GM18873 (cell line): Measurements from ENCODE around the gene PAX7.
"Not testable (repeated sequence)": the region's sequence is repeated elsewhere in the genome, so short reads cannot be mapped to it uniquely, and the experiment has no call there.

Experiments used
- ATAC-seq: cut with Tn5 transposase; IDR thresholded peaks from one replicate; pipeline ENCODE4 v1.9.1; 2021; ENCODE audit warnings: mild to moderate bottlenecking, moderate library complexity, moderate number of reproducible peaks; ENCODE audit not compliant: unreplicated experiment, low FRiP score

PAX7 gene

DNA sequence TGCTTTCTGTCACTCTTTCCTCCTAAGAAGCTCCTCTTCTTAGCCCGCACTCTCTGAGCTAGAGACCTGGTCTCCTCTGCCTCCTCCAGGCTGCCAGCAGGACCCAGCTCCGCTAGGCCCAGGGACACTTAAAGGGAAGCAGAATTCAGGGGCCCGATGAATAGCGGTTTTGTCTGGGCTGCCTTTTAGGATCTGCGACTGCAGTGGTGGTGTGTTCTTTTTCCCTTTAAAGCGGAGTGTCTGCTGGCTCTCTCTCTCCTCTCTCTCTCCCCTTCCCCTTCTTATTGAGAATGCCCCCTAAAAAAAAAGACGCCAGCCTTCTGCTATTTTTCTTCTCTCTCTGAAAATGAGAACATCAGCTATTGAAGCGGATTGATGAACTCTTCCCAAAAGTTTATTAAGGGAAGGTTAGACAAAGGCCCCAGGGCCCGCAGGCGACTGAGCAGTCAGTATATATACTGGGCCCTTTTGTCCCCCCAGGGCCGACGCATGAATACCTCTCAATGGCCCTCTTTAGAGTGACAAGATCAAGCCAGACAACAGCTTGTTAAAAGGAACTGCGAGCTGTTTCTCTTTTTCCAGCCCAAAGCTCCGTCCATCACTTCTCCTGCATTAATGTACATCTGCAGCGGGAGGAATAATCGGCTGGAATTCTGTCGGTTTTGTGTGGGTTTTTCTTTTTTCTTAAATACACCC is 27.0 kb downstream of the PAX7 start:
- ATAC-seq, result no peak

- no peak for ATAC-seq
Measured at GRCh38 chr1:18658831-18659230, 28.2 kb downstream of the PAX7 start.

GRCh38 chr1:18661404-18662285 is 31.0 kb downstream of the PAX7 start:
- no peak for ATAC-seq

DNA sequence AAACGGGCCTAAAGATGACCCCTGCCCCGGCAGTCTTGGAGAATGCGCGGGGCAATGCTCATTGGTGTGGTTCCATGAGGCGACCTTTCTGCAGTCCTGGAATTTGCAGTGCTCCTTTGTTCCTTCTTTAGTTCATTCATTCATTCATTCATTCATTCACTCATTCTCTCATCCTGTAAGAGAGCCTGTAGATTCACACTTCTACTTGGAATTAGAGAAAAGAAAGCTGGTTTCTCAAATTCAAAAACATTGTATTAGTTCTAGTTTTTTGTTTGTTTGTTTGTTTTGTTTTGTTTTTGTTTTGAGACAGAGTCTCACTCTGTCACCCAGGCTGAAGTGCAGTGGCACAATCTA is 31.6 kb downstream of the PAX7 start:
- no peak for ATAC-seq

GRCh38 chr1:18666317-18666920 is 35.8 kb downstream of the PAX7 start:
- ATAC-seq, result no peak

DNA sequence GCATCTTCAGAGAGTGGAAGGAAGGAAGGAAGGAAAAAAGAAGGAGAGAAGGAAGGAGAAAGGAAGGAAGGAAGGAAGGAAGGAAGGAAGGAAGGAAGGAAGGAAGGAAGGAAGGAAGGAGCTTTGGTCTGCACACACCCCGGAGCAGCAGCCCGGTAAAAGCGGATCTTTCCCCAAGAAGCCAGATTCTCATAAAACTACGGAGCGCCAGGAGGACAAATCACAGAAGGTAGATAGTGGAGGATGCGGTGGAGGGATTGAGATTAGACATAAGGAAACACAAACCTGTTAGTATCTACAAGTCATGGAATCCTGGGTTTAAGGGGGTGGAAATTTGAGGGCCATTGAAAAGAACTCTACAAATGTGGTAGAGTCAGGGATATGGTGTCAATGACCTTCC is 36.7 kb downstream of the PAX7 start:
- no peak for ATAC-seq

DNA sequence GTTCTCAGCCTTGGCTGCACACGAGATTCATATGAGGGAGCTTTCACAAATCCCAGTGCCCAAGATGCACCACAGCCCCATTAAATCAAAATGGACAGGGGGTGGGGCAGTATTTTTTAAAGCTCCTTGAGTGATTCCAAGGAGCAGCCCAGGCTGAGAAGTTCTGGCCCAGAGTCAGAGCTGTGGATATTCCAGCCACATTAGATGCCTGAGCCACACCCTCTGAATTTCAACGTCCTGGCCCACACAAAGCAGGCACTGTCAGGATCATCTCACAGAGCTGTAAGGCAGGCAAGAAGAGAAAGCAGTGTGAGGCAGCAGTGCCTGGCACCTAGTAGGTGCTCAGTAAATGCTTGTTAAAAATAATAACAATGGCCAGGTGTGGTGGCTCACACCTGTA is 37.4 kb downstream of the PAX7 start:
- ATAC-seq, result no peak

GRCh38 chr1:18668750-18669404 is 38.2 kb downstream of the PAX7 start:
- ATAC-seq, result no peak

DNA sequence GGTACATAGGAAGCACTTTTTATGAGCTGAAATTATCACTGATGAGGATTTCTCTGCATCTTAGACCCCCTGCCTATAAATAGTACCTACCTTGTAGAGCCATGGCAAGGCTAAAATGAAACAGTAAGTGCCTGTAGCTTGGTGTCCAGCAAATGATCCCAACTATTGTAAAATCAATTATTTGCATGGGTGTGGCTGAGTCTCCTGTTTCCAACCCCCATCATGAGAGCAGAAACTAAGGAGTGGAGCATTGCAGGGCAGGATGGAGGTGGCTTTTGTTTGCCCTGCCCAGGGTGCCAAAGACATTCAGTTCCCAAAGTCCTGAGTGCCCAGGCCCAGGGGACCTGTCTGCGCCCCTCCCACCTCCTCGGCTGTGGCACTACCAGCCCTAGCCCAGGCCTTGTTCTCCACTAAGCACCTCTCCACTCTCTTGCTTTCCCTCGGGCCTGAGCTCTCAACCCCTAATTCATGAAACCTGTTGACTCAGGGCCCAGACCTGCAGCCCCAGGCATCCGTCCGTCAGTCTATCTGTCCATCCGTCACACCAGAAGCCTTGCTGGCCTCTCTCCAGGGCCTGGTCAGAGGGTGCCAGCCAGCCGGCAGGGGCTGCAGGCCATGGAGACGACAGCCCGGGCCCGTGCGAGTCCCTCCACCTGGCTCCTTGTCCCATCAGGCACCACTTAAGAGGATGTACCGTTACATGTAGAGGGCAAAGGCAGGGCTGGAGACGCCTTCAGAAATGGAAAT is 39.6 kb downstream of the PAX7 start:
- no peak for ATAC-seq

DNA sequence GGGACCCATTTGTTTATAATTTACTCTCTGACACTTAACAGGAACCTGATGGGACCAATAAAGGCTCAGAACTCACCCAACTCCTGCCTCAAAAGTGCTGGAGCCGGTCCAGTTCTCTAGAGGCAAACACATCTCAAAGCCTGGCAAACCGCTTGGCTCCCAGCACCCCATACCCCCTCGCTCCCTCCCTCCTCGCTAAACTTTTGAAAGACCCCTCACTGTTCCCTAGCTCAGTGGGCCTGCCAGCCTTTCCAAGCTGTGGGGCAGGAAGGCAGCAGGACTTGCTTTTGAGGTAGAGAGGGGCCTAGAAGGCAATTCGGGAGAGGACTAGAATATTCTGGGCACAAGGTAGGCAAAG is 40.2 kb downstream of the PAX7 start:
- no peak for ATAC-seq

DNA sequence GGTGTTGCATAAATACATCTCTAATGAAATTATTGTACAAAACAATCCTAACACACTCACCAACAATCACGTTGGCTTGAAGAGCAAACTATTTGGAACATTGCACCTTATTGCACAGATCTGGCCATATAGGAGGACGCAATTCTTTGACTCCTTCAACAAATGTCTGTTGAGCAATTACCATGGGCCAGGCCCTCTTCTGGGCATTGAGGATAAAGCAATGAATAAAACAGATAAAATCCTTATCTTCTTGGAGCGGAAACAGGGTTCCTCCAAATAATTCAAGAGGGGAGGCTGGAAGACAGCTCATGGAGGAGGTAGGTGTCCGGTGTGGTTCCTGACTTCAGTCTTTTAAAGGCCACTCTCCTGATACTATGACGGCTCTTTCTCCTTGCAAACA is 43.3 kb downstream of the PAX7 start:
- no peak for ATAC-seq

GRCh38 chr1:18676332-18676781 is 45.7 kb downstream of the PAX7 start:
- no peak for ATAC-seq

DNA sequence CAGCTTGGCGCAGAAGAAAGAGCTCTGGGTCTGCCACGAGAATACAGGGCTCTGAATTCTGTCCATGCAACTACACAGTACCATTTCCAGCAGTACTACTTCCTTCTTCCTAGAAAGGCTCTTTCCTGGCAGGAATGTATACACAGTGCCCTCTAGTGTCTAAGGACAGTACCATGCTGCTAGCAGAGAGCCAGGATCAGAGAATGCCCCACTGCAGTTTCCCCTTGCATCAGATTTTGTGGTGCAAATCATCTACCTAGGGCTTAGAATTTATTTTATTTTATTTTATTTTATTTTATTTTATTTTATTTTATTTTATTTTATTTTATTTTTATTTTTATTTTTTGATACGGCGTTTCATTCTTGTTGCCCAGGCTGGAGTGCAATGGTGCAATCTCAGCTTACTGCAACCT is 50.8 kb downstream of the PAX7 start:
- no peak for ATAC-seq

DNA sequence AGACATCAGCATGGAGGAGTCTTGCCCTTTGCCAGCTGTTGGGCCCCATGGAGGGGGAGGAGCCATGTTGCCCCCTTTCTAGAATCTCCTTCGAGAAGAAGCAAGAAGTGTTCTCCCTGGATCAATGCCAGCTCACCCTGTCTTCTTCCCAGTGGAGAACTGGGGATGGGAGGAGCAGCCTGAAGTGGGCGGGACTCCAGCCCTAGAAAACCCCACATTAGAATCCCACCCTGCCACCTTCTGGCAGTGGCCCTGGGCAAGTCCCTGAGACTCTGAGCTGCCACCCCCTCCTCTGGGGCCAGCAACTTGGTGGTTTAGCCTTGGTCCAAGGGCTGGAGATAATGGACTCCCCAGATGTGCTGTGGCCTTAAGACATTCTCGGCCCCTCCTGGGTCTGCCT is 51.7 kb downstream of the PAX7 start:
- ATAC-seq, result no peak

DNA sequence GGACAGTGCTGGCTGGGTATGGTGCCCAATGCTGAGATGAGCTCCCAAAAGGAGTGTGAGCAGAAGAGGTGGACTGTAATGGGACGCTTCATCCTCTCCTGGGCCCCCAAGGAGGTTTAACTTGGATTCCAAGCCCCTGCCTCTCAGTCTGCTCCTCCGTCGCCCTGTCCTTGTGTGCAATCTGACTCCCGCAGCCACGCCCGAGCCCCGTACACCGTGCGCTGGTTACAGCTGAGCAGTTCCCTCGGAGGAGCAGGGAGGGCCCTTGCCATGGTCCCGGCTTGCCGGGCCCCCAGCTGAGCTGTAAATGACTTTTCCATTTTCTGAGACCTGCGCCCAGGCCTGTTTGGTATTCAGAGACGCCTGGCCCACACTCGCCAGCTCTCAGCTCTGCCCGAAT is 53.7 kb downstream of the PAX7 start:
- no peak for ATAC-seq

- ATAC-seq, result no peak
Measured at GRCh38 chr1:18686540-18686939, 55.9 kb downstream of the PAX7 start.

DNA sequence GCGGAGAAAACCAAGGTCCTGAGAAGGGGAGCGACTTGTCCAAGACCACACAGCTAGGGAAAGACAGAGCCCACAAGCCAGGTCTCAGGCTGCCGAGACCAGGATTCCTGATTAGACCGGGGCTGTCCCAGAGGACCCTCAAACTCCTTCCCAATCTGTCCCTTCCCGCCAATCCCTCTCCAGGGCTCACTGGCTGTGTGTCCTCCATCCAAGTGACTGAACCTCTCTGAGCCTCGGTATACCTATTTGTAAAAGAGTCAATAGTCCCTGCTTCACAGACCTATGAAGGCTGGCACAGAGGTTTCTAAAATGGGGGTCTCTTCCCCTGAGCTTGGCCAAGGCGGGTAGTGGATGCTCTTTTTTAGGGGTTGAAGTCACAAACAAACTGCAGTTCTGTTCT is 56.6 kb downstream of the PAX7 start:
- no peak for ATAC-seq

DNA sequence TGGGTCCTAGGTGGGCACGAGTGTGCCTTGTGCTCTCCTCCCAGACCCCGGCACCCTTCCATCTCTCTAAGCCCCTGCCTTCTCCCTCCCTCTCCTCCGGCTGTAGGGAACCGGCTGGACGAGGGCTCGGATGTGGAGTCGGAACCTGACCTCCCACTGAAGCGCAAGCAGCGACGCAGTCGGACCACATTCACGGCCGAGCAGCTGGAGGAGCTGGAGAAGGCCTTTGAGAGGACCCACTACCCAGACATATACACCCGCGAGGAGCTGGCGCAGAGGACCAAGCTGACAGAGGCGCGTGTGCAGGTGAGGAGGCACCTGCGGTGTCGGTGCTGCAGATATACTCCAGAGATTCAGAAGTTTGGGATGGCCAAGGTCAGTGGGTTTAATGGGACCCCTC is 61.0 kb downstream of the PAX7 start:
- ATAC-seq, result no peak

DNA sequence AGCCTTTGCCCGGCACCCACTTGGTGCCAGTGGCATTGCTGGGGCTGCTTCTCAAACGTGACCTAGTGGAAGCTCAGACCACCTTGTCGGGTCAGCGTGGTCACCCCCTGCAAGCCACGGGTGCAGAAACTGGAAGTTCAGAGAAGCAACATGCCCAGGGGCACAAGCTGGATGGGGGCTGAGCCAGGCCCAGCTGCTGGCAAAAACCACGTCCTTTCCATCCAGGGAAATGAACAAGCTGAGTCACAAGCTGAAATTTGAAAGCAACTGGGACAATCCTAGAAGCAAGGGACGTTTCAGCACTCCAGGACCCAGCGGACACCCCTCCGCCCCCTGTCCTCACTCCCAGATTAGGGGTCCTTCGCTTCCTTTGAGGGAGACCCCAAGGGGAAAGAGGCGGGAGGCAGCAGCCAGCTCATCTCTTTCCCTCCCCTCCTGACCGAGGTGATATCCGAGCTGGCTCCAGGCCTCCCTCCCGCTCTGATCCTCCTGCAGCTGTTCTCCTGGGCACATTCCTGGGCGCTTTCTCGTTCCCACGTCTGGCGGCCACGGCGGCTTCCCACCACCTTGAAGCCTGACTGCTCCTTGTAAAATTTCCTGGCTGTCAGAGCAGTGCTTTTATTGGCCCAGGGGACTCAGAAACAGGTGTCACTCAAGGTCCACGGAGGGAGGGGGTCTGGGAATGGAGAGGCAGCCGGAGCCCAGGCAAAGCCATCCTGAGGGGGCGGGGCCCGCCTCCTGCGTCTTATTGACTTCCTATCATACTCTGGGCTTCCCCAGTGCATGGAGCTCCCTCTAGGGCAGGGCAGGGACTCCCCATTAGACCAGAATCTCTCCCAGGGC is 62.8 kb downstream of the PAX7 start:
- no peak for ATAC-seq

DNA sequence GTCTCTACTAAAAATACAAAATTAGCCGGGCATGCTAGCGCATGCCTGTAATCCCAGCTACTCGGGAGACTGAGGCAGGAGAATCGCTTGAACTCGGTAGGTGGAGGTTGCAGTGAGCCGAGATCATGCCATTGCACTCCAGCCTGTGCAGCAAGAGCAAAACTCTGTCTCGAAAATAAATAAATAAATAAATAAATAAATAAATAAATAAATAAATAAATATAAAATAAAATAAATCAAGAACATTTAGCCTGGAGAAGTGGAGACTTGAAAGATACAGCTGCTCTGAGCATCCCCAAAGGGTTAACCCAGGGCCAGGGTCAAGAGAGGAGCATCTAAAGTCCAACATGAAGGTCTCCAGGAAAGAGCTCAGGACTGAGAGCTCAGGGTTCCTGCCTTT is 63.6 kb downstream of the PAX7 start:
- not testable (repeated sequence) for ATAC-seq
